H1 (cell line): Measurements from ENCODE around the gene TMEM108. TPM values are rescaled to one million over a fixed set of nuclear protein-coding genes. Genes with fewer than 3 reads are reported as not detected.

ENCODE experiments used
- CTCF ChIA-PET: fragments of 300-600 bp; sonication (Branson Sonifier 250); formaldehyde crosslinking; loops from one replicate; lab custom pipeline; 2021; ENCODE audit not compliant: partially characterized antibody; lab: Charles Lee
- POLR2A ChIA-PET: fragments of 300-600 bp; sonication (Branson Sonifier 250); formaldehyde crosslinking; loops from one replicate; lab custom pipeline; 2021; ENCODE audit warnings: inconsistent platforms; ENCODE audit not compliant: partially characterized antibody; lab: Charles Lee
- DNase-seq, 2 experiments: peaks; one replicate each; pipeline versions ENCODE4 v3.0.0 to v3.0.0-alpha.2; 2010 to 2022; ENCODE audit warnings: low spot score in 2 of 2, low read depth in 1 of 2, mixed read lengths in 1 of 2
- FAIRE-seq: peaks from 2 replicates; lab custom pipeline; 2011; peaks lifted over from hg19 to GRCh38; lab: Jason Lieb, UNC
- H2AFZ ChIP-seq: 2 replicates; pipeline ENCODE4 v1.8.1; 2012; ENCODE audit warnings: low read length, inconsistent platforms
- H2AK5ac ChIP-seq: 2 replicates; pipeline ENCODE4 v1.6.1; 2013; ENCODE audit warnings: low read depth, low read length
- H2BK120ac ChIP-seq: replicated peaks from 2 replicates; pipeline ENCODE3; 2013; ENCODE audit warnings: low read depth, low read length, inconsistent platforms
- H2BK12ac ChIP-seq: 2 replicates; pipeline ENCODE4 v1.6.1; 2013; ENCODE audit warnings: low read depth, low read length
- H2BK15ac ChIP-seq: 2 replicates; pipeline ENCODE4 v1.6.1; 2013; ENCODE audit warnings: low read length
- H2BK20ac ChIP-seq: 2 replicates; pipeline ENCODE4 v1.6.1; 2013; ENCODE audit warnings: low read length
- H2BK5ac ChIP-seq: 2 replicates; pipeline ENCODE4 v1.6.1; 2013; ENCODE audit warnings: low read depth, low read length
- H3K14ac ChIP-seq: 2 replicates; pipeline ENCODE4 v1.6.1; 2013; ENCODE audit warnings: inconsistent platforms; ENCODE audit not compliant: insufficient read length
- H3K18ac ChIP-seq: 2 replicates; pipeline ENCODE4 v1.6.1; 2013; ENCODE audit warnings: low read length; ENCODE audit errors: extremely low read depth
- H3K23ac ChIP-seq: 2 replicates; pipeline ENCODE4 v1.6.1; 2013; ENCODE audit warnings: inconsistent platforms; ENCODE audit not compliant: insufficient read length
- H3K23me2 ChIP-seq: 2 replicates; pipeline ENCODE4 v1.6.1; 2013; ENCODE audit warnings: low read depth, low read length
- H3K27ac ChIP-seq: 2 replicates; pipeline ENCODE4 v1.6.1; 2011; ENCODE audit warnings: low read depth, low read length, inconsistent platforms
- H3K27me3 ChIP-seq, 4 experiments: replicated peaks in 1 of 4; 1 replicate in 1 of 4; 2 replicates in 3 of 4; pipeline versions ENCODE4 v1.6.1 to v1.8.1; 2011 to 2013; ENCODE audit warnings: low read length in 3 of 4, mild to moderate bottlenecking in 3 of 4, inconsistent platforms in 2 of 4, mixed read lengths in 2 of 4, moderate library complexity in 1 of 4; ENCODE audit not compliant: control insufficient read depth in 3 of 4, insufficient read depth in 3 of 4; ENCODE audit errors: extremely low read depth in 1 of 4
- H3K36me3 ChIP-seq, 4 experiments: 2 replicates each; pipeline versions ENCODE4 v1.6.1 to v1.8.1; 2011 to 2013; ENCODE audit warnings: mild to moderate bottlenecking in 4 of 4, low read length in 3 of 4, moderate library complexity in 2 of 4, control low read depth in 1 of 4, inconsistent platforms in 1 of 4; ENCODE audit not compliant: insufficient read depth in 4 of 4, control insufficient read depth in 2 of 4
- H3K4ac ChIP-seq: replicated peaks from 2 replicates; pipeline ENCODE3; 2013; ENCODE audit warnings: low read length, low read depth, mixed read lengths, inconsistent platforms; ENCODE audit not compliant: insufficient read length
- H3K4me1 ChIP-seq, 4 experiments: replicated peaks in 1 of 4; 1 replicate in 1 of 4; 2 replicates in 3 of 4; pipeline versions ENCODE4 v1.6.1 to v1.8.1; 2011 to 2013; ENCODE audit warnings: low read length in 3 of 4, inconsistent platforms in 2 of 4, mixed read lengths in 1 of 4; ENCODE audit not compliant: insufficient read depth in 4 of 4, control insufficient read depth in 3 of 4
- H3K4me2 ChIP-seq, 2 experiments: 2 replicates each; pipeline versions ENCODE4 v1.6.1 to v1.8.1; 2011 to 2013; ENCODE audit warnings: low read depth in 2 of 2, low read length in 2 of 2, control low read depth in 1 of 2, inconsistent platforms in 1 of 2, mild to moderate bottlenecking in 1 of 2; ENCODE audit not compliant: insufficient read depth in 1 of 2
- H3K4me3 ChIP-seq, 4 experiments: fragments of 200-600, 300-600 bp in 1 of 4; sonication (generic), shearing (Covaris generic), sonication (Bioruptor Twin) in 1 of 4; 2 replicates each; pipeline versions ENCODE4 v1.5.1 to v1.8.1; 2011 to 2016; ENCODE audit warnings: low read length in 4 of 4, low read depth in 3 of 4, control low read depth in 2 of 4, inconsistent platforms in 2 of 4, mild to moderate bottlenecking in 2 of 4, mixed read lengths in 1 of 4, moderate library complexity in 1 of 4; ENCODE audit not compliant: insufficient read depth in 2 of 4; ENCODE audit errors: extremely low read depth in 1 of 4
- H3K56ac ChIP-seq: replicated peaks from 2 replicates; pipeline ENCODE3; 2013; ENCODE audit warnings: low read depth, mild to moderate bottlenecking, mixed read lengths, low read length, inconsistent platforms; ENCODE audit not compliant: insufficient read length
- H3K79me1 ChIP-seq: 2 replicates; pipeline ENCODE4 v1.6.1; 2013; ENCODE audit warnings: low read depth, low read length, control low read depth
- H3K79me2 ChIP-seq, 2 experiments: 2 replicates each; pipeline versions ENCODE4 v1.6.1 to v1.8.1; 2012 to 2013; ENCODE audit warnings: low read length in 2 of 2, mild to moderate bottlenecking in 2 of 2, inconsistent platforms in 1 of 2; ENCODE audit not compliant: insufficient read depth in 2 of 2, control insufficient read depth in 1 of 2
- H3K9ac ChIP-seq, 4 experiments: replicated peaks in 1 of 4; 1 replicate in 1 of 4; 2 replicates in 3 of 4; pipeline versions ENCODE4 v1.6.1 to v1.8.1; 2011 to 2013; ENCODE audit warnings: low read depth in 3 of 4, low read length in 3 of 4, control low read depth in 2 of 4, mild to moderate bottlenecking in 2 of 4, moderate library complexity in 2 of 4, inconsistent platforms in 1 of 4; ENCODE audit errors: extremely low read depth in 1 of 4
- H3K9me3 ChIP-seq, 2 experiments: 2 replicates each; pipeline versions ENCODE4 v1.6.1 to v1.8.1; 2012 to 2013; ENCODE audit warnings: mild to moderate bottlenecking in 2 of 2, moderate library complexity in 2 of 2, control low read depth in 1 of 2, inconsistent platforms in 1 of 2, low read depth in 1 of 2, low read length in 1 of 2, mixed read lengths in 1 of 2; ENCODE audit not compliant: insufficient read depth in 2 of 2
- H4K20me1 ChIP-seq, 2 experiments: replicated peaks in 1 of 2; 2 replicates each; pipeline versions ENCODE3 to v1.8.1; 2011 to 2013; ENCODE audit warnings: inconsistent platforms in 2 of 2, low read length in 2 of 2, mild to moderate bottlenecking in 1 of 2; ENCODE audit not compliant: insufficient read depth in 2 of 2, control insufficient read depth in 1 of 2
- H4K5ac ChIP-seq: 2 replicates; pipeline ENCODE4 v1.6.1; 2013; ENCODE audit warnings: low read length, low read depth, mixed read lengths, inconsistent platforms; ENCODE audit not compliant: insufficient read length
- H4K8ac ChIP-seq: 2 replicates; pipeline ENCODE4 v1.8.0; 2013; ENCODE audit warnings: mild to moderate bottlenecking, moderate library complexity, low read length, inconsistent platforms; ENCODE audit not compliant: insufficient read depth; ENCODE audit errors: extremely low read depth
- H4K91ac ChIP-seq: replicated peaks from 2 replicates; pipeline ENCODE3; 2013; ENCODE audit warnings: low read length, mixed read lengths, inconsistent platforms; ENCODE audit not compliant: insufficient read length
- CBX8 ChIP-seq: fragments of 300-800, 300-1000 bp; sonication (generic); IDR thresholded peaks from 2 replicates; pipeline ENCODE4 v1.7.1; 2016; ENCODE audit warnings: low read depth, low read length, borderline replicate concordance
- GABPA ChIP-seq: IDR thresholded peaks from 2 replicates; pipeline ENCODE4 v1.6.1; 2011; ENCODE audit warnings: mild to moderate bottlenecking, low read length, moderate library complexity, borderline replicate concordance; ENCODE audit not compliant: insufficient read depth
- JUN ChIP-seq: IDR thresholded peaks from 2 replicates; pipeline ENCODE4 v1.6.1; 2011; ENCODE audit warnings: low read depth, mild to moderate bottlenecking, improper control_type of control experiment, low read length
- JUND ChIP-seq: IDR thresholded peaks from 2 replicates; pipeline ENCODE4 v1.6.1; 2011; ENCODE audit warnings: mild to moderate bottlenecking, improper control_type of control experiment, low read length
- MAFK ChIP-seq: IDR thresholded peaks from 2 replicates; pipeline ENCODE4 v1.6.1; 2012; ENCODE audit warnings: low read depth, mild to moderate bottlenecking, improper control_type of control experiment, low read length
- NRF1 ChIP-seq: IDR thresholded peaks from 2 replicates; pipeline ENCODE4 v1.6.1; 2011; ENCODE audit warnings: mild to moderate bottlenecking, low read depth, low read length, improper control_type of control experiment
- POLR2A ChIP-seq, 2 experiments: IDR thresholded peaks; 1 replicate in 1 of 2; 2 replicates in 1 of 2; pipeline ENCODE4 v1.6.1; 2011; ENCODE audit warnings: low read depth in 2 of 2, low read length in 2 of 2, mild to moderate bottlenecking in 2 of 2; ENCODE audit errors: control extremely low read depth in 1 of 2
- SP2 ChIP-seq: IDR thresholded peaks from 2 replicates; pipeline ENCODE4 v1.6.1; 2012; ENCODE audit warnings: mild to moderate bottlenecking, low read length, inconsistent platforms
- WGBS, 2 experiments: shearing (Covaris generic) in 1 of 2; methylation state at CpG; one replicate each; pipeline versions ENCODE4 v1.1.6 to v1.1.7; 2013 to 2015; ENCODE audit warnings: low lambda C conversion rate in 2 of 2, mixed read lengths in 2 of 2, inconsistent platforms in 1 of 2, low coverage in 1 of 2, missing lambda C conversion rate in 1 of 2; ENCODE audit not compliant: insufficient replicate concordance in 2 of 2, insufficient coverage in 1 of 2, insufficient read length in 1 of 2; ENCODE audit errors: extremely low coverage in 1 of 2, missing lambda C conversion rate in 1 of 2; 5-methylcytosine and 5-hydroxymethylcytosine counted together
- polyA plus RNA-seq, 7 experiments: library from polyadenylated mRNA; depleted of rRNA in 3 of 7; stranded (reverse) in 5 of 7; unstranded in 2 of 7; fragments of >200 nt in 5 of 7; fragments of 200-250 nt in 2 of 7; gene quantifications; 1 replicate in 5 of 7; 2 replicates in 1 of 7; 4 replicates in 1 of 7; pipeline versions ENCODE4 v1.2.1 to v1.2.3, GENCODE V29; 2011 to 2013; ENCODE audit warnings: missing spikeins in 2 of 7, mixed read lengths in 2 of 7
- total RNA-seq: library from RNA; stranded (reverse); fragmentation: NEBNext Ultra II Directional; extraction: Animal tissue kit (Norgen Biotek cat#: 25700); gene quantifications from 2 replicates; pipeline ENCODE4 v1.2.1, GENCODE V29; 2021

The TMEM108 gene
- total and polyA plus RNA-seq, 2 of the 8 experiments (the other 6 are each of a cell fraction or from before 2014, with no cell fraction given): 14.3 to 16.2 TPM

GRCh38 chr3:133083395-133083794 is 45.2 kb downstream of the TMEM108 start:
- no peak overlapping the region for H3K9ac ChIP-seq
- no peak overlapping the region for H3K56ac ChIP-seq
- no peak overlapping the region for H2BK20ac ChIP-seq
- H3K4me3 ChIP-seq: no peak overlapping the region
- H2BK15ac ChIP-seq: no peak overlapping the region
- no peaks in the 10 kb centered on the region for H3K23me2 ChIP-seq
- no peak overlapping the region for H3K4ac ChIP-seq
- no peaks in the 10 kb centered on the region for H4K20me1 ChIP-seq
- H4K8ac ChIP-seq: no peak overlapping the region
- TF ChIP-seq JUN (no peak), POLR2A (IDR thresholded peaks at IDR 0.05; ENCODE audit: control extremely low read depth in 1 of 2, low read depth in 2 of 2, low read length in 2 of 2) (no peak), JUND (no peak), GABPA (no peak), NRF1 (no peak), CBX8 (no peak), SP2 (no peak), MAFK (no peak)
- no peak overlapping the region for H4K5ac ChIP-seq
- H3K14ac ChIP-seq: no peak overlapping the region
- no peak overlapping the region for H3K27ac ChIP-seq
- H2BK12ac ChIP-seq: no peak overlapping the region
- ChIA-PET CTCF (interaction anchor here (0.5 kb wide), 1 partner anchor 301 kb away, joined by 3 read pairs; no protein-coding TSS in a partner anchor), POLR2A (no interaction called here)
- no peak overlapping the region for H2AFZ ChIP-seq
- peaks cover 6% of the 10 kb centered on the region; the same call in 1 of the 2 replicates for H3K79me1 ChIP-seq
- no peak for FAIRE-seq
- no peak overlapping the region for H2BK120ac ChIP-seq
- no peak overlapping the region for H3K18ac ChIP-seq
- H3K79me2 ChIP-seq: no peaks in the 10 kb centered on the region
- no peaks in the 10 kb centered on the region; a peak in 1 of 8 replicates for H3K36me3 ChIP-seq
- H2BK5ac ChIP-seq: no peak overlapping the region
- no peak overlapping the region for H3K4me2 ChIP-seq
- no peak overlapping the region for H2AK5ac ChIP-seq
- H4K91ac ChIP-seq: no peak overlapping the region
- no peak for DNase-seq
- no peak overlapping the region for H3K23ac ChIP-seq
- H3K27me3 ChIP-seq: no peaks in the 10 kb centered on the region
- no peaks in the 10 kb centered on the region for H3K4me1 ChIP-seq
- WGBS, 2 experiments: 92% methylated on average over 1 of the region's 1 CpG; no CpG with 5 or more reads in 1 of the 2 experiments
- no peaks in the 10 kb centered on the region; a peak in 1 of 4 replicates for H3K9me3 ChIP-seq
